GM12892 (cell line): Measurements from ENCODE around the gene RNPEP.

Experiments
- POLR2A ChIP-seq: IDR thresholded peaks from 2 replicates; pipeline ENCODE4 v1.6.1; 2011; ENCODE audit warnings: low read depth, low read length, control low read depth
- POLR2AphosphoS5 ChIP-seq: IDR thresholded peaks from 2 replicates; pipeline ENCODE4 v1.6.1; 2011; ENCODE audit warnings: low read depth, low read length, control low read depth

DNA sequence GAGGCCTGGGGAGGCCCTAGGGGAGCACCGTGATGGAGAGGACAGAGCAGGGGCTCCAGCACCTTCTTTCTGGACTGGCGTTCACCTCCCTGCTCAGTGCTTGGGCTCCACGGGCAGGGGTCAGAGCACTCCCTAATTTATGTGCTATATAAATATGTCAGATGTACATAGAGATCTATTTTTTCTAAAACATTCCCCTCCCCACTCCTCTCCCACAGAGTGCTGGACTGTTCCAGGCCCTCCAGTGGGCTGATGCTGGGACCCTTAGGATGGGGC lies 33.2 kb downstream of the RNPEP start:
- TF ChIP-seq POLR2A = no peak
- TF ChIP-seq POLR2AphosphoS5 = no peak
